Left cardiac atrium (tissue), 4 donors: ENCODE measurements around the gene SYAP1. TPM values are rescaled to one million over a fixed set of nuclear protein-coding genes. Genes with fewer than 3 reads are reported as not detected.
A peak's percentile ranks its signal among the peaks of the same experiment; 100 is the strongest.
"Not testable (repeated sequence)": the region's sequence is repeated elsewhere in the genome, so short reads cannot be mapped to it uniquely, and the experiment has no call there.

Experiments
- ATAC-seq, 2 donors: fragments of 200-7000 bp; cut with Tn5 transposase; one replicate each; pipeline ENCODE4 v1.9.1; 2020; ENCODE audit warnings: mild to moderate bottlenecking in 2 of 2, moderate library complexity in 2 of 2
- DNase-seq: peaks from one replicate; pipeline ENCODE4 v3.0.0-alpha.2; 2020
- intact Hi-C, 2 donors: fragments of 100-400 bp; cut with DNase I; formaldehyde crosslinking; loops; one replicate each; pipeline versions ENCODE4 v1.14.1 to v1.15.1; 2022 to 2023
- total RNA-seq, 2 donors: library from RNA; stranded (reverse); fragmentation: NEBNext Ultra II Directional; extraction: Animal tissue kit (Norgen Biotek cat#: 25700); gene quantifications; one replicate each; pipeline ENCODE4 v1.2.1, GENCODE V29; 2021
- donor health status: DM: no; HTN: yes; CAD: no.
- donor health status: DM: no; HTN: yes; CAD: no; lungs with severe emphysema.
- donor health status: DM: yes; HTN: yes; CAD: no.
- donor health status: Dilated cardiomyopathy.

Gene SYAP1
- total RNA-seq, 2 donors from 2014 or later: 15.6 to 25.3 TPM

- ATAC-seq, DNase-seq, intact Hi-C loops: not testable (repeated sequence)
These were observed 3.0 kb upstream of the SYAP1 start for GRCh38 chrX:16716451-16716850.

- DNase-seq: no peak
- ATAC-seq: no peak
- intact Hi-C loops: no loop called here
These were observed 533 bp upstream of the SYAP1 start for GRCh38 chrX:16718824-16719333.

GRCh38 chrX:16722481-16722880, 3.1 kb downstream of the SYAP1 start:
- intact Hi-C loops: loop anchor here in 1 of 2 donors (5.0 kb wide), 1 partner anchor 65 kb away; the partner anchor contains the start of gene TXLNG
- DNase-seq: no peak
- ATAC-seq: no peak

GRCh38 chrX:16725072-16725471, 5.7 kb downstream of the SYAP1 start:
- no peak for ATAC-seq
- intact Hi-C loops: no loop called here
- DNase-seq: no peak

- intact Hi-C loops, ATAC-seq, DNase-seq: not testable (repeated sequence)
These were observed 7.1 kb downstream of the SYAP1 start for GRCh38 chrX:16726347-16726988.

- no peak for DNase-seq
- no peak for ATAC-seq
- intact Hi-C loops: no loop called here
These were observed 8.2 kb downstream of the SYAP1 start for GRCh38 chrX:16727637-16728036.

GRCh38 chrX:16730450-16730849, 11.0 kb downstream of the SYAP1 start:
- intact Hi-C loops: no loop called here
- DNase-seq (no peak), ATAC-seq (no peak)

- intact Hi-C loops: no loop called here
- ATAC-seq (no peak), DNase-seq (no peak)
These were observed 13.6 kb downstream of the SYAP1 start for GRCh38 chrX:16733013-16733412.

GRCh38 chrX:16737024-16737423, 17.6 kb downstream of the SYAP1 start:
- ATAC-seq: no peak

GRCh38 chrX:16739574-16739973, 20.2 kb downstream of the SYAP1 start:
- no peak for DNase-seq
- intact Hi-C loops: no loop called here
- no peak for ATAC-seq

More at GRCh38 chrX:16737024-16737423, 17.6 kb downstream of the SYAP1 start:
- DNase-seq: no peak
- intact Hi-C loops: no loop called here

GRCh38 chrX:16743604-16744325, 24.4 kb downstream of the SYAP1 start:
- no peak for DNase-seq
- no peak for ATAC-seq
- intact Hi-C loops: no loop called here

- ATAC-seq (no peak), DNase-seq (no peak)
- intact Hi-C loops: no loop called here
These were observed 25.7 kb downstream of the SYAP1 start for GRCh38 chrX:16745102-16745501.

- no peak for ATAC-seq
- intact Hi-C loops: no loop called here
- DNase-seq: no peak
These were observed 26.2 kb downstream of the SYAP1 start for GRCh38 chrX:16745659-16746058.

GRCh38 chrX:16748425-16748824, 29.0 kb downstream of the SYAP1 start:
- intact Hi-C loops: no loop called here
- DNase-seq: no peak
- ATAC-seq: no peak

GRCh38 chrX:16750136-16750535, 30.7 kb downstream of the SYAP1 start:
- DNase-seq (no peak), ATAC-seq (peak in 1 of 2 donors; percentile 12)
- intact Hi-C loops: no loop called here

- no peak for ATAC-seq
These were observed 34.6 kb downstream of the SYAP1 start for GRCh38 chrX:16754019-16754418.

GRCh38 chrX:16756724-16757123, 37.3 kb downstream of the SYAP1 start:
- ATAC-seq: no peak
- intact Hi-C loops: no loop called here
- DNase-seq: no peak

More at GRCh38 chrX:16754019-16754418, 34.6 kb downstream of the SYAP1 start:
- intact Hi-C loops: no loop called here
- no peak for DNase-seq

GRCh38 chrX:16761500-16761899, 42.1 kb downstream of the SYAP1 start:
- DNase-seq: not testable (repeated sequence)

GRCh38 chrX:16762579-16762978, 43.2 kb downstream of the SYAP1 start:
- DNase-seq: no peak

More at GRCh38 chrX:16761500-16761899, 42.1 kb downstream of the SYAP1 start:
- ATAC-seq, intact Hi-C loops: not testable (repeated sequence)

GRCh38 chrX:16765594-16765993, 46.2 kb downstream of the SYAP1 start:
- DNase-seq (no peak), ATAC-seq (no peak)
- intact Hi-C loops: no loop called here

More at GRCh38 chrX:16762579-16762978, 43.2 kb downstream of the SYAP1 start:
- intact Hi-C loops: no loop called here
- ATAC-seq: no peak
